SK-N-SH (cell line): ENCODE measurements around the gene YIPF5.

Experiments
- EZH2phosphoT487 ChIP-seq: fragments of 200-600 bp; sonication (generic); IDR thresholded peaks from 2 replicates; pipeline ENCODE4 v1.6.1; 2017; ENCODE audit warnings: low read depth, mixed run types, mild to moderate bottlenecking, antibody characterized with exemption, moderate library complexity, borderline replicate concordance
- TF ChIP-seq, protein P1 (sequence below): fragments of 200-600 bp; sonication (generic); IDR thresholded peaks from 2 replicates; pipeline ENCODE4 v1.6.1; 2017; ENCODE audit warnings: antibody characterized with exemption, mild to moderate bottlenecking, moderate library complexity

DNA sequence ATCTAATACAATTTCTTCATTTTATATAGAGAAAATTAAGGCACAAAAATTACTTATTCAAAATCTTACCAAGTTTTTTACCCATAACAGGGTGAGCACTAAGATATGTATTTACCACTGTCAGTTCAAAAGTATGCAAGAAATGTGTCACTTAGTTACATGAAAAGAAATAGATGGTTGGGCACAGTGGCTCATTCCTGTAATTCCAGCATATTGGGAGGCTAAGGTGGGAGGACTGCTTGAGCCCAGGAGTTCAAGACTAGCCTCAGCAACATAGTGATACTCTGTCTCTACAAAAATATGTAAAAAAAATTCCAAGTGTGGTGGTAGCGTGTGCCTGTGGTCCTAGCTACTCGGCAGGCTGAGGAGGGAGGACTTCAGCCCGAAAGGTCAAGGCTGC lies 19.4 kb downstream of the YIPF5 start:
- TF ChIP-seq, protein P1, sequence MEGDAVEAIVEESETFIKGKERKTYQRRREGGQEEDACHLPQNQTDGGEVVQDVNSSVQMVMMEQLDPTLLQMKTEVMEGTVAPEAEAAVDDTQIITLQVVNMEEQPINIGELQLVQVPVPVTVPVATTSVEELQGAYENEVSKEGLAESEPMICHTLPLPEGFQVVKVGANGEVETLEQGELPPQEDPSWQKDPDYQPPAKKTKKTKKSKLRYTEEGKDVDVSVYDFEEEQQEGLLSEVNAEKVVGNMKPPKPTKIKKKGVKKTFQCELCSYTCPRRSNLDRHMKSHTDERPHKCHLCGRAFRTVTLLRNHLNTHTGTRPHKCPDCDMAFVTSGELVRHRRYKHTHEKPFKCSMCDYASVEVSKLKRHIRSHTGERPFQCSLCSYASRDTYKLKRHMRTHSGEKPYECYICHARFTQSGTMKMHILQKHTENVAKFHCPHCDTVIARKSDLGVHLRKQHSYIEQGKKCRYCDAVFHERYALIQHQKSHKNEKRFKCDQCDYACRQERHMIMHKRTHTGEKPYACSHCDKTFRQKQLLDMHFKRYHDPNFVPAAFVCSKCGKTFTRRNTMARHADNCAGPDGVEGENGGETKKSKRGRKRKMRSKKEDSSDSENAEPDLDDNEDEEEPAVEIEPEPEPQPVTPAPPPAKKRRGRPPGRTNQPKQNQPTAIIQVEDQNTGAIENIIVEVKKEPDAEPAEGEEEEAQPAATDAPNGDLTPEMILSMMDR: no peak
- TF ChIP-seq EZH2phosphoT487: no peak
